ENCODE results near the gene ENTR1. TPM values are rescaled to one million over a fixed set of nuclear protein-coding genes. Genes with fewer than 3 reads are reported as not detected.

ENTR1 gene
- total and polyA plus RNA-seq, 2 of the 13 experiments (the other 11 are each of a cell fraction or from before 2014, with no cell fraction given): 70.1 to 76.4 TPM

DNA sequence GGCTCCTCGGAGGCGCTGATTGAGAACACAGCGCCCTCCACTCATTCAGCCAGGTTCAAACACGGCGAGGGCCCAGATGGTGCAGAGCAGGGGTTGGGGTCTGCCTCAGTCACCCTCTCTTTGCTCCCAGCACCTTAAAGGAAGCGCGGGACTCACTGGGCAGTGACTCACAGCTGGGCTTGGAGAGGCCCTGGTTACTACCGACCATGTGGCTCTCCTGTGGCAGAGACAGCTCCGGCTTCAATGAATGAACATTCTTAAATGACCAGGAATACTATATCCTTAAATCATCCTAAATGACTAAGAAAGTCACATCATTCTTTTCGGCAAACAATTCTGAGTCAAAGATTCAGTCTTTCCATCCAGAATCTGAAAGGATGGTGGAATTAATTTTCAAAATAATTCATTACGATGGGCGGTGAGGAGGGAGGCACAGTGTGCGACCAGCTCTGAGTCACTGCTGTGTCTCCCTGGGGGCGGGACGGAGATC, 30.8 kb upstream of the ENTR1 start:
- peak overlapping the region; percentile 76 for H3K27ac ChIP-seq (ENCODE audit: extremely low read length, insufficient read depth, low read length)
- DNase-seq (ENCODE audit: low spot score) (no peak), FAIRE-seq (no peak), ATAC-seq (no peak)
- H3K9me3 ChIP-seq (ENCODE audit: low read length): no peaks in the 10 kb centered on the region
- no peak overlapping the region for H2AFZ ChIP-seq (ENCODE audit: low read length)
- 0 out of 4 replicates have a peak, but pooled peaks of 1 of the 2 experiments have one; percentile 9 for TF ChIP-seq POLR2A (IDR thresholded peaks at IDR 0.05; ENCODE audit: insufficient read depth in 1 of 2, low read depth in 2 of 2, low read length in 2 of 2)
- no peak for TF ChIP-seq U2AF1 (optimal IDR thresholded peaks at IDR 0.05; ENCODE audit: low read depth, low read length)
- TF ChIP-seq ZNF33B (CRISPR knock-in tag; IDR thresholded peaks at IDR 0.05): no peak
- peaks cover 24% of the 10 kb centered on the region for H3K79me2 ChIP-seq (ENCODE audit: insufficient read depth, low read length)
- peaks cover 46% of the 10 kb centered on the region for H3K4me1 ChIP-seq (ENCODE audit: insufficient read depth, low read length)
- no TSS peak for BruUV-seq (replicated peaks)
- H3K27me3 ChIP-seq (ENCODE audit: control insufficient read depth in 1 of 2, insufficient read depth in 2 of 2, low read length in 2 of 2): no peaks in the 10 kb centered on the region; a peak in 1 of 5 replicates
- peaks cover 16 to 45% of the 10 kb centered on the region in 2 experiments; a peak in 4 of 5 replicates for H3K36me3 ChIP-seq (replicated peaks in 1 of 2; ENCODE audit: control insufficient read depth in 1 of 2, insufficient read depth in 2 of 2, low read length in 2 of 2)
- H3K4me3 ChIP-seq (replicated peaks in 1 of 3; ENCODE audit: insufficient read depth in 1 of 3, low read depth in 2 of 3, low read length in 3 of 3): no peak overlapping the region
- H3K9ac ChIP-seq (ENCODE audit: insufficient read depth, low read depth, low read length): no peak overlapping the region
- ChIA-PET POLR2A (no interaction called here), CTCF (ENCODE audit: low intra/inter-chr PET ratio, low total read pairs) (no interaction called here)
- WGBS (ENCODE audit: low lambda C conversion rate): 87% methylated on average over 13 of the region's 15 CpGs
- 0 out of 2 replicates have a peak, but pooled peaks cover 2% of the 10 kb centered on the region for H4K20me1 ChIP-seq (ENCODE audit: insufficient read depth, low read length)
- intact Hi-C loops (cut with micrococcal nuclease; ENCODE audit: unreplicated experiment): no loop called here
- in situ Hi-C loops (cut with HindIII; ENCODE audit: extremely low pct_ligation_motif_present, low pct_unique_long_range_greater_than_20kb): loop anchor here (5.0 kb wide), 1 partner anchor 36 kb away; no protein-coding TSS in a partner anchor
- no peak overlapping the region for H3K4me2 ChIP-seq (ENCODE audit: low read depth, low read length)

DNA sequence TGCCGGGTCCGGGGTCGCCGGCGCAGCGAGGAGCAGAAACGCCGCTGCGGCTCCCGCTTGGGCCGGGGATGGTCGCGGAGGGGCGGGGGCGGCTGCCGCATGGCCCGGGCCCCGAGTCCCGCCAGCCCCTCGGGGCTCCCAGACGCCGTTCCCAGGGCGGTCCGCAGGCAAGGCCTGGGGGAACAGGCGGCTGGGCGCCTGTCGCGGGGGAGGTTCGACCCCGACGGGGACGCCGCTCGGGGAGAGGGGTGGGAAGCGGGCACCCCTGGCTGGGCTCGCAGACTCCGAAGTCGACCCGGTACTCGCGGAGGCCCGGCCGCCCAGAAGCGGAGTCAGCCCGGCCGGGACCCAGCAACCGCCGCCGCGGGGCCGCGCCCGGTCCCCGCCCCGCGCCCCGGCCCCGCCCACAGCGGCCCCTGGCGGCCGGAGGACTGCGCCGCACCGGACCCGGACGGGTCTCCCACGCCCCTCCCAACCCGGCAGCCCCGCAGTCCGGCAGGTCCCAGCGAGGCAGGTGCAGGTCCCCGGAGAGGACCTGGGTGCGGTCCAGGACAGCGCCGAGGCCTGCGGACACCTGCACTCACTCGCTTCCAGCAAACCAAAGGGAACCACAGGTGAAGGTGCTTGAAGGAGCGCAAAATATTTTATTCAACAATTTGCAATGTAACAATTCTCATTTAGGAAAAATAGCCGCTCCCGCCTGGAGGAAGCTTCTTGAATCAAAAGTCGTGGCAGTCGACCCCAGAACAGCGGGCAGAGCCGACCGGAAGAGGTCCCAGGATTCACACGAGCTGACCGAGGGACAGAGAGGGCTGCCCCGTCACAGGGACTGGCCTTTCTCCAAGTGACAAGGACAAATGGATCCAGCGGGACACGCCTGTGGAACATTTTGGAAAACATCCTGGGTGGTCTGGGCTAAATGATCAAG, 29.3 kb upstream of the ENTR1 start, which contains the start of gene INPP5E:
Gene INPP5E, minus strand, starts transcription at position 365 of the 928 bp plus-strand sequence. CDS start 426 bp downstream, outside the sequence.
- Histone ChIP-seq H3K27me3 (ENCODE audit: control insufficient read depth in 1 of 2, insufficient read depth in 2 of 2, low read length in 2 of 2) (no peaks in the 10 kb centered on the region; a peak in 1 of 5 replicates), H3K4me3 (replicated peaks in 1 of 3; ENCODE audit: insufficient read depth in 1 of 3, low read depth in 2 of 3, low read length in 3 of 3) (peak within 1 kb of the TSS; percentile 89 to 92 (median 89)), H3K9me3 (ENCODE audit: low read length) (no peaks in the 10 kb centered on the region), H3K4me1 (ENCODE audit: insufficient read depth, low read length) (peaks cover 46% of the 10 kb centered on the region), H3K4me2 (ENCODE audit: low read depth, low read length) (peak within 1 kb of the TSS; percentile 84), H3K9ac (ENCODE audit: insufficient read depth, low read depth, low read length) (peak within 1 kb of the TSS; percentile 85), H3K27ac (ENCODE audit: extremely low read length, insufficient read depth, low read length) (peak within 1 kb of the TSS; percentile 59), H4K20me1 (ENCODE audit: insufficient read depth, low read length) (peaks cover 7% of the 10 kb centered on the region; the same call in 1 of the 2 replicates), H3K79me2 (ENCODE audit: insufficient read depth, low read length) (peaks cover 26% of the 10 kb centered on the region), H2AFZ (ENCODE audit: low read length) (no peak within 1 kb of the TSS), H3K36me3 (replicated peaks in 1 of 2; ENCODE audit: control insufficient read depth in 1 of 2, insufficient read depth in 2 of 2, low read length in 2 of 2) (peaks cover 9 to 33% of the 10 kb centered on the region in 2 experiments; a peak in 4 of 5 replicates)
- no TSS peak for BruUV-seq (replicated peaks)
- in situ Hi-C loops (cut with HindIII; ENCODE audit: extremely low pct_ligation_motif_present, low pct_unique_long_range_greater_than_20kb): loop anchor here (5.0 kb wide), 1 partner anchor 38 kb away; no protein-coding TSS in a partner anchor
- ChIA-PET CTCF (ENCODE audit: low intra/inter-chr PET ratio, low total read pairs) (no interaction called here), POLR2A (no interaction called here)
- DNase-seq (ENCODE audit: low spot score) (peak; percentile 16), FAIRE-seq (no peak), ATAC-seq (peak; percentile 74)
- WGBS (ENCODE audit: low lambda C conversion rate): 60% methylated on average over 19 of the region's 90 CpGs
- intact Hi-C loops (cut with micrococcal nuclease; ENCODE audit: unreplicated experiment): no loop called here
- TF ChIP-seq ZSCAN9 (CRISPR knock-in tag; IDR thresholded peaks at IDR 0.05; ENCODE audit: borderline replicate concordance): no peak
- TF ChIP-seq ZFP90 (CRISPR knock-in tag; IDR thresholded peaks at IDR 0.05; ENCODE audit: borderline replicate concordance): no peak; the same call in 1 of the 2 replicates
- no peak for TF ChIP-seq GFI1 (CRISPR knock-in tag; IDR thresholded peaks at IDR 0.05; ENCODE audit: borderline replicate concordance)
- no peak for TF ChIP-seq ZNF207 (IDR thresholded peaks at IDR 0.05; ENCODE audit: borderline replicate concordance)
- TF ChIP-seq, protein P1, sequence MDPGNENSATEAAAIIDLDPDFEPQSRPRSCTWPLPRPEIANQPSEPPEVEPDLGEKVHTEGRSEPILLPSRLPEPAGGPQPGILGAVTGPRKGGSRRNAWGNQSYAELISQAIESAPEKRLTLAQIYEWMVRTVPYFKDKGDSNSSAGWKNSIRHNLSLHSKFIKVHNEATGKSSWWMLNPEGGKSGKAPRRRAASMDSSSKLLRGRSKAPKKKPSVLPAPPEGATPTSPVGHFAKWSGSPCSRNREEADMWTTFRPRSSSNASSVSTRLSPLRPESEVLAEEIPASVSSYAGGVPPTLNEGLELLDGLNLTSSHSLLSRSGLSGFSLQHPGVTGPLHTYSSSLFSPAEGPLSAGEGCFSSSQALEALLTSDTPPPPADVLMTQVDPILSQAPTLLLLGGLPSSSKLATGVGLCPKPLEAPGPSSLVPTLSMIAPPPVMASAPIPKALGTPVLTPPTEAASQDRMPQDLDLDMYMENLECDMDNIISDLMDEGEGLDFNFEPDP (CRISPR knock-in tag; conservative IDR thresholded peaks at IDR 0.05): no peak
- no peak for TF ChIP-seq NFKB2 (CRISPR knock-in tag; IDR thresholded peaks at IDR 0.05; ENCODE audit: borderline replicate concordance)
- no peak for TF ChIP-seq RCOR2 (CRISPR knock-in tag; IDR thresholded peaks at IDR 0.05)
- TF ChIP-seq ZNF775 (CRISPR knock-in tag; IDR thresholded peaks at IDR 0.05; ENCODE audit: borderline replicate concordance): no peak
- TF ChIP-seq, protein P2, sequence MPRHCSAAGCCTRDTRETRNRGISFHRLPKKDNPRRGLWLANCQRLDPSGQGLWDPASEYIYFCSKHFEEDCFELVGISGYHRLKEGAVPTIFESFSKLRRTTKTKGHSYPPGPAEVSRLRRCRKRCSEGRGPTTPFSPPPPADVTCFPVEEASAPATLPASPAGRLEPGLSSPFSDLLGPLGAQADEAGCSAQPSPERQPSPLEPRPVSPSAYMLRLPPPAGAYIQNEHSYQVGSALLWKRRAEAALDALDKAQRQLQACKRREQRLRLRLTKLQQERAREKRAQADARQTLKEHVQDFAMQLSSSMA (CRISPR knock-in tag; IDR thresholded peaks at IDR 0.05): no peak
- no peak for TF ChIP-seq ZNF501 (CRISPR knock-in tag; IDR thresholded peaks at IDR 0.05)
- peak; percentile 20; the same call in 1 of the 2 replicates for TF ChIP-seq SALL1 (CRISPR knock-in tag; IDR thresholded peaks at IDR 0.05)
- TF ChIP-seq ZNF136 (CRISPR knock-in tag; IDR thresholded peaks at IDR 0.05; ENCODE audit: low read depth): no peak

All from HepG2 (cell line).